GM23338 (cell line): ENCODE results near the gene DCLK1. TPM values are rescaled to one million over a fixed set of nuclear protein-coding genes. Genes with fewer than 3 reads are reported as not detected.
A peak's percentile ranks its signal among the peaks of the same experiment; 100 is the strongest.

Experiments used
- ATAC-seq: fragments of 200-7000 bp; cut with Tn5 transposase; 3 replicates; pipeline ENCODE4 v1.9.1; 2020
- DNase-seq: peaks from one replicate; pipeline ENCODE4 v3.0.0-alpha.2; 2015; ENCODE audit warnings: low spot score
- H2AFZ ChIP-seq: fragments of 200-600 bp; sonication (generic); 2 replicates; pipeline ENCODE4 v1.8.0; 2016; ENCODE audit warnings: antibody characterized with exemption, mild to moderate bottlenecking, moderate library complexity
- H3F3A ChIP-seq: fragments of 200-600 bp; sonication (generic); replicated peaks from 2 replicates; pipeline ENCODE4 v1.8.0; 2017; ENCODE audit warnings: antibody characterized with exemption, mixed run types, low read depth
- H3K27ac ChIP-seq: fragments of 200-600 bp; sonication (generic); 2 replicates; pipeline ENCODE4 v1.6.1; 2016; ENCODE audit warnings: low read depth
- H3K27me3 ChIP-seq: fragments of 200-600 bp; sonication (generic); 2 replicates; pipeline ENCODE4 v1.8.0; 2016; ENCODE audit warnings: mild to moderate bottlenecking, mixed run types, moderate library complexity; ENCODE audit not compliant: insufficient read depth
- H3K36me3 ChIP-seq: fragments of 200-600 bp; sonication (generic); 2 replicates; pipeline ENCODE4 v1.8.0; 2016; ENCODE audit warnings: mild to moderate bottlenecking; ENCODE audit not compliant: insufficient read depth
- H3K4me1 ChIP-seq: fragments of 200-600 bp; sonication (generic); 2 replicates; pipeline ENCODE4 v1.8.0; 2016; ENCODE audit warnings: mild to moderate bottlenecking, moderate library complexity; ENCODE audit not compliant: insufficient read depth
- H3K4me2 ChIP-seq: fragments of 200-600 bp; sonication (generic); 2 replicates; pipeline ENCODE4 v1.7.1; 2017; ENCODE audit warnings: mixed run types
- H3K4me3 ChIP-seq: fragments of 200-600 bp; sonication (generic); 2 replicates; pipeline ENCODE4 v1.6.1; 2016; ENCODE audit warnings: mixed run types
- H3K79me2 ChIP-seq: fragments of 200-600 bp; sonication (generic); replicated peaks from 2 replicates; pipeline ENCODE4 v1.8.0; 2017; ENCODE audit warnings: mild to moderate bottlenecking; ENCODE audit not compliant: insufficient read depth
- H3K9me2 ChIP-seq: fragments of 200-600 bp; sonication (generic); 2 replicates; pipeline ENCODE4 v1.8.0; 2017; ENCODE audit not compliant: insufficient read depth
- H4K20me1 ChIP-seq: fragments of 200-600 bp; sonication (generic); replicated peaks from 2 replicates; pipeline ENCODE4 v1.8.0; 2017; ENCODE audit warnings: mild to moderate bottlenecking; ENCODE audit not compliant: insufficient read depth
- H3K27ac Mint-ChIP-seq: 2 replicates; pipeline ENCODE4 v1.8.0; 2020; ENCODE audit warnings: inconsistent platforms, mild to moderate bottlenecking, moderate library complexity, mixed read lengths
- H3K27me3 Mint-ChIP-seq: 3 replicates; pipeline ENCODE4 v1.8.0; 2022; ENCODE audit warnings: low read depth, mild to moderate bottlenecking, moderate library complexity, mixed read lengths, inconsistent platforms; ENCODE audit not compliant: insufficient read depth, poor library complexity
- H3K36me3 Mint-ChIP-seq: 3 replicates; pipeline ENCODE4 v1.8.0; 2021; ENCODE audit warnings: low read depth, mild to moderate bottlenecking, inconsistent platforms, moderate library complexity, mixed read lengths
- H3K4me1 Mint-ChIP-seq: 3 replicates; pipeline ENCODE4 v1.8.0; 2020; ENCODE audit warnings: mild to moderate bottlenecking, inconsistent platforms, mixed read lengths
- H3K4me3 Mint-ChIP-seq: 3 replicates; pipeline ENCODE4 v1.8.0; 2021; ENCODE audit warnings: moderate library complexity, mild to moderate bottlenecking, inconsistent platforms, mixed read lengths
- H3K9me3 Mint-ChIP-seq: 3 replicates; pipeline ENCODE4 v1.8.0; 2020; ENCODE audit warnings: moderate library complexity, mild to moderate bottlenecking, inconsistent platforms, mixed read lengths
- CREB1 ChIP-seq: fragments of 250-450 bp; sonication (Bioruptor Pico); IDR thresholded peaks from 2 replicates; pipeline ENCODE4 v1.5.0; 2020; ENCODE audit warnings: low read depth, mild to moderate bottlenecking, moderate library complexity
- EZH2 ChIP-seq: fragments of 200-600 bp; sonication (generic); IDR thresholded peaks from one replicate; pipeline ENCODE4 v1.8.0; 2017; ENCODE audit warnings: antibody characterized with exemption, mild to moderate bottlenecking, low read depth; ENCODE audit not compliant: unreplicated experiment
- EZH2phosphoT487 ChIP-seq: fragments of 200-600 bp; sonication (generic); IDR thresholded peaks from one replicate; pipeline ENCODE4 v1.8.1; 2018; ENCODE audit warnings: antibody characterized with exemption; ENCODE audit not compliant: unreplicated experiment
- JUNB ChIP-seq: IDR thresholded peaks from one replicate; pipeline ENCODE4 v1.6.1; 2016; ENCODE audit warnings: antibody characterized with exemption; ENCODE audit not compliant: unreplicated experiment
- NANOG ChIP-seq: IDR thresholded peaks from 2 replicates; pipeline ENCODE4 v1.6.1; 2016; ENCODE audit warnings: antibody characterized with exemption, borderline replicate concordance
- POLR2AphosphoS5 ChIP-seq: IDR thresholded peaks from 2 replicates; pipeline ENCODE4 v1.6.1; 2016; ENCODE audit warnings: antibody characterized with exemption, low read depth
- STAT1 ChIP-seq: IDR thresholded peaks from one replicate; pipeline ENCODE4 v1.6.1; 2016; ENCODE audit warnings: antibody characterized with exemption; ENCODE audit not compliant: unreplicated experiment
- ZNF114 ChIP-seq: fragments of 250-450 bp; sonication (Bioruptor Pico); IDR thresholded peaks from 2 replicates; pipeline ENCODE4 v1.5.0; 2020; ENCODE audit warnings: mild to moderate bottlenecking, moderate library complexity
- ZNF331 ChIP-seq: fragments of 250-450 bp; sonication (Bioruptor Pico); IDR thresholded peaks from 2 replicates; pipeline ENCODE4 v1.5.0; 2020; ENCODE audit warnings: low read depth, mild to moderate bottlenecking, moderate library complexity
- polyA plus RNA-seq: library from polyadenylated mRNA; unstranded; fragments of >200 nt; fragmentation: Nextera tagmentation; extraction: Ambion mirVana; gene quantifications from 2 replicates; pipeline ENCODE4 v1.2.1, GENCODE V29; 2016
- total RNA-seq: library from RNA; depleted of rRNA; stranded (reverse); fragments of >200 nt; shearing (Covaris generic); gene quantifications from 2 replicates; pipeline ENCODE4 v1.2.3, GENCODE V29; 2014
- TF ChIP-seq, protein P1 (sequence below), 2 experiments: fragments of 200-600 bp in 1 of 2; sonication (generic) in 1 of 2; conservative IDR thresholded peaks; 2 replicates each; pipeline versions ENCODE4 v1.5.1 to v1.6.1; 2016 to 2017; ENCODE audit warnings: antibody characterized with exemption in 2 of 2, low read depth in 2 of 2, mild to moderate bottlenecking in 2 of 2, moderate library complexity in 1 of 2
- TF ChIP-seq, protein P2 (sequence below): IDR thresholded peaks from 2 replicates; pipeline ENCODE4 v1.6.1; 2016; ENCODE audit warnings: antibody characterized with exemption
- TF ChIP-seq, protein P3 (sequence below): fragments of 250-450 bp; sonication (Bioruptor Pico); IDR thresholded peaks from 2 replicates; pipeline ENCODE4 v1.5.0; 2020; ENCODE audit warnings: mild to moderate bottlenecking, moderate library complexity
- TF ChIP-seq, protein P4 (sequence below): IDR thresholded peaks from one replicate; pipeline ENCODE4 v1.6.1; 2018; ENCODE audit warnings: antibody characterized with exemption; ENCODE audit not compliant: unreplicated experiment

Gene DCLK1
- total and polyA plus RNA-seq, 2 experiments from 2014 or later: 13.1 to 57.7 TPM

- Mint-ChIP-seq H3K4me3 (no peak overlapping the region), H3K27ac (peak overlapping the region; percentile 27; the same call in 1 of the 2 replicates), H3K27me3 (peaks cover 3% of the 10 kb centered on the region), H3K36me3 (no peaks in the 10 kb centered on the region), H3K4me1 (no peaks in the 10 kb centered on the region), H3K9me3 (no peaks in the 10 kb centered on the region)
- H3K79me2 ChIP-seq: no peaks in the 10 kb centered on the region
- H2AFZ ChIP-seq: peak overlapping the region; percentile 43
- no peaks in the 10 kb centered on the region for H3K36me3 ChIP-seq
- H3K27ac ChIP-seq: no peak overlapping the region
- ATAC-seq (no peak), DNase-seq (no peak)
- TF ChIP-seq POLR2AphosphoS5: no peak
- no peak for TF ChIP-seq JUNB
- TF ChIP-seq, protein P1, sequence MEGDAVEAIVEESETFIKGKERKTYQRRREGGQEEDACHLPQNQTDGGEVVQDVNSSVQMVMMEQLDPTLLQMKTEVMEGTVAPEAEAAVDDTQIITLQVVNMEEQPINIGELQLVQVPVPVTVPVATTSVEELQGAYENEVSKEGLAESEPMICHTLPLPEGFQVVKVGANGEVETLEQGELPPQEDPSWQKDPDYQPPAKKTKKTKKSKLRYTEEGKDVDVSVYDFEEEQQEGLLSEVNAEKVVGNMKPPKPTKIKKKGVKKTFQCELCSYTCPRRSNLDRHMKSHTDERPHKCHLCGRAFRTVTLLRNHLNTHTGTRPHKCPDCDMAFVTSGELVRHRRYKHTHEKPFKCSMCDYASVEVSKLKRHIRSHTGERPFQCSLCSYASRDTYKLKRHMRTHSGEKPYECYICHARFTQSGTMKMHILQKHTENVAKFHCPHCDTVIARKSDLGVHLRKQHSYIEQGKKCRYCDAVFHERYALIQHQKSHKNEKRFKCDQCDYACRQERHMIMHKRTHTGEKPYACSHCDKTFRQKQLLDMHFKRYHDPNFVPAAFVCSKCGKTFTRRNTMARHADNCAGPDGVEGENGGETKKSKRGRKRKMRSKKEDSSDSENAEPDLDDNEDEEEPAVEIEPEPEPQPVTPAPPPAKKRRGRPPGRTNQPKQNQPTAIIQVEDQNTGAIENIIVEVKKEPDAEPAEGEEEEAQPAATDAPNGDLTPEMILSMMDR (conservative IDR thresholded peaks at IDR 0.05; ENCODE audit: low read depth in 2 of 2): no peak
- no peak for TF ChIP-seq STAT1
- TF ChIP-seq EZH2: no peak
- no peak for TF ChIP-seq CREB1 (CRISPR knock-in tag)
- TF ChIP-seq EZH2phosphoT487: no peak
- TF ChIP-seq NANOG: no peak
- TF ChIP-seq, protein P2, sequence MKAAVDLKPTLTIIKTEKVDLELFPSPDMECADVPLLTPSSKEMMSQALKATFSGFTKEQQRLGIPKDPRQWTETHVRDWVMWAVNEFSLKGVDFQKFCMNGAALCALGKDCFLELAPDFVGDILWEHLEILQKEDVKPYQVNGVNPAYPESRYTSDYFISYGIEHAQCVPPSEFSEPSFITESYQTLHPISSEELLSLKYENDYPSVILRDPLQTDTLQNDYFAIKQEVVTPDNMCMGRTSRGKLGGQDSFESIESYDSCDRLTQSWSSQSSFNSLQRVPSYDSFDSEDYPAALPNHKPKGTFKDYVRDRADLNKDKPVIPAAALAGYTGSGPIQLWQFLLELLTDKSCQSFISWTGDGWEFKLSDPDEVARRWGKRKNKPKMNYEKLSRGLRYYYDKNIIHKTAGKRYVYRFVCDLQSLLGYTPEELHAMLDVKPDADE: no peak
- no peak for TF ChIP-seq ZNF331 (CRISPR knock-in tag)
- TF ChIP-seq, protein P3, sequence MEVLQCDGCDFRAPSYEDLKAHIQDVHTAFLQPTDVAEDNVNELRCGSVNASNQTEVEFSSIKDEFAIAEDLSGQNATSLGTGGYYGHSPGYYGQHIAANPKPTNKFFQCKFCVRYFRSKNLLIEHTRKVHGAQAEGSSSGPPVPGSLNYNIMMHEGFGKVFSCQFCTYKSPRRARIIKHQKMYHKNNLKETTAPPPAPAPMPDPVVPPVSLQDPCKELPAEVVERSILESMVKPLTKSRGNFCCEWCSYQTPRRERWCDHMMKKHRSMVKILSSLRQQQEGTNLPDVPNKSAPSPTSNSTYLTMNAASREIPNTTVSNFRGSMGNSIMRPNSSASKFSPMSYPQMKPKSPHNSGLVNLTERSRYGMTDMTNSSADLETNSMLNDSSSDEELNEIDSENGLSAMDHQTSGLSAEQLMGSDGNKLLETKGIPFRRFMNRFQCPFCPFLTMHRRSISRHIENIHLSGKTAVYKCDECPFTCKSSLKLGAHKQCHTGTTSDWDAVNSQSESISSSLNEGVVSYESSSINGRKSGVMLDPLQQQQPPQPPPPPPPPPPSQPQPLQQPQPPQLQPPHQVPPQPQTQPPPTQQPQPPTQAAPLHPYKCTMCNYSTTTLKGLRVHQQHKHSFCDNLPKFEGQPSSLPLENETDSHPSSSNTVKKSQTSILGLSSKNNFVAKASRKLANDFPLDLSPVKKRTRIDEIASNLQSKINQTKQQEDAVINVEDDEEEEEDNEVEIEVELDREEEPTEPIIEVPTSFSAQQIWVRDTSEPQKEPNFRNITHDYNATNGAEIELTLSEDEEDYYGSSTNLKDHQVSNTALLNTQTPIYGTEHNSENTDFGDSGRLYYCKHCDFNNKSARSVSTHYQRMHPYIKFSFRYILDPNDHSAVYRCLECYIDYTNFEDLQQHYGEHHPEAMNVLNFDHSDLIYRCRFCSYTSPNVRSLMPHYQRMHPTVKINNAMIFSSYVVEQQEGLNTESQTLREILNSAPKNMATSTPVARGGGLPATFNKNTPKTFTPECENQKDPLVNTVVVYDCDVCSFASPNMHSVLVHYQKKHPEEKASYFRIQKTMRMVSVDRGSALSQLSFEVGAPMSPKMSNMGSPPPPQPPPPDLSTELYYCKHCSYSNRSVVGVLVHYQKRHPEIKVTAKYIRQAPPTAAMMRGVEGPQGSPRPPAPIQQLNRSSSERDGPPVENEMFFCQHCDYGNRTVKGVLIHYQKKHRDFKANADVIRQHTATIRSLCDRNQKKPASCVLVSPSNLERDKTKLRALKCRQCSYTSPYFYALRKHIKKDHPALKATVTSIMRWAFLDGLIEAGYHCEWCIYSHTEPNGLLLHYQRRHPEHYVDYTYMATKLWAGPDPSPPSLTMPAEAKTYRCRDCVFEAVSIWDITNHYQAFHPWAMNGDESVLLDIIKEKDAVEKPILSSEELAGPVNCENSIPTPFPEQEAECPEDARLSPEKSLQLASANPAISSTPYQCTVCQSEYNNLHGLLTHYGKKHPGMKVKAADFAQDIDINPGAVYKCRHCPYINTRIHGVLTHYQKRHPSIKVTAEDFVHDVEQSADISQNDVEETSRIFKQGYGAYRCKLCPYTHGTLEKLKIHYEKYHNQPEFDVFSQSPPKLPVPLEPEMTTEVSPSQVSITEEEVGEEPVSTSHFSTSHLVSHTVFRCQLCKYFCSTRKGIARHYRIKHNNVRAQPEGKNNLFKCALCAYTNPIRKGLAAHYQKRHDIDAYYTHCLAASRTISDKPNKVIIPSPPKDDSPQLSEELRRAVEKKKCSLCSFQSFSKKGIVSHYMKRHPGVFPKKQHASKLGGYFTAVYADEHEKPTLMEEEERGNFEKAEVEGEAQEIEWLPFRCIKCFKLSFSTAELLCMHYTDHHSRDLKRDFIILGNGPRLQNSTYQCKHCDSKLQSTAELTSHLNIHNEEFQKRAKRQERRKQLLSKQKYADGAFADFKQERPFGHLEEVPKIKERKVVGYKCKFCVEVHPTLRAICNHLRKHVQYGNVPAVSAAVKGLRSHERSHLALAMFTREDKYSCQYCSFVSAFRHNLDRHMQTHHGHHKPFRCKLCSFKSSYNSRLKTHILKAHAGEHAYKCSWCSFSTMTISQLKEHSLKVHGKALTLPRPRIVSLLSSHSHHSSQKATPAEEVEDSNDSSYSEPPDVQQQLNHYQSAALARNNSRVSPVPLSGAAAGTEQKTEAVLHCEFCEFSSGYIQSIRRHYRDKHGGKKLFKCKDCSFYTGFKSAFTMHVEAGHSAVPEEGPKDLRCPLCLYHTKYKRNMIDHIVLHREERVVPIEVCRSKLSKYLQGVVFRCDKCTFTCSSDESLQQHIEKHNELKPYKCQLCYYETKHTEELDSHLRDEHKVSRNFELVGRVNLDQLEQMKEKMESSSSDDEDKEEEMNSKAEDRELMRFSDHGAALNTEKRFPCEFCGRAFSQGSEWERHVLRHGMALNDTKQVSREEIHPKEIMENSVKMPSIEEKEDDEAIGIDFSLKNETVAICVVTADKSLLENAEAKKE (CRISPR knock-in tag): no peak
- no peak for TF ChIP-seq ZNF114 (CRISPR knock-in tag)
- TF ChIP-seq, protein P4, sequence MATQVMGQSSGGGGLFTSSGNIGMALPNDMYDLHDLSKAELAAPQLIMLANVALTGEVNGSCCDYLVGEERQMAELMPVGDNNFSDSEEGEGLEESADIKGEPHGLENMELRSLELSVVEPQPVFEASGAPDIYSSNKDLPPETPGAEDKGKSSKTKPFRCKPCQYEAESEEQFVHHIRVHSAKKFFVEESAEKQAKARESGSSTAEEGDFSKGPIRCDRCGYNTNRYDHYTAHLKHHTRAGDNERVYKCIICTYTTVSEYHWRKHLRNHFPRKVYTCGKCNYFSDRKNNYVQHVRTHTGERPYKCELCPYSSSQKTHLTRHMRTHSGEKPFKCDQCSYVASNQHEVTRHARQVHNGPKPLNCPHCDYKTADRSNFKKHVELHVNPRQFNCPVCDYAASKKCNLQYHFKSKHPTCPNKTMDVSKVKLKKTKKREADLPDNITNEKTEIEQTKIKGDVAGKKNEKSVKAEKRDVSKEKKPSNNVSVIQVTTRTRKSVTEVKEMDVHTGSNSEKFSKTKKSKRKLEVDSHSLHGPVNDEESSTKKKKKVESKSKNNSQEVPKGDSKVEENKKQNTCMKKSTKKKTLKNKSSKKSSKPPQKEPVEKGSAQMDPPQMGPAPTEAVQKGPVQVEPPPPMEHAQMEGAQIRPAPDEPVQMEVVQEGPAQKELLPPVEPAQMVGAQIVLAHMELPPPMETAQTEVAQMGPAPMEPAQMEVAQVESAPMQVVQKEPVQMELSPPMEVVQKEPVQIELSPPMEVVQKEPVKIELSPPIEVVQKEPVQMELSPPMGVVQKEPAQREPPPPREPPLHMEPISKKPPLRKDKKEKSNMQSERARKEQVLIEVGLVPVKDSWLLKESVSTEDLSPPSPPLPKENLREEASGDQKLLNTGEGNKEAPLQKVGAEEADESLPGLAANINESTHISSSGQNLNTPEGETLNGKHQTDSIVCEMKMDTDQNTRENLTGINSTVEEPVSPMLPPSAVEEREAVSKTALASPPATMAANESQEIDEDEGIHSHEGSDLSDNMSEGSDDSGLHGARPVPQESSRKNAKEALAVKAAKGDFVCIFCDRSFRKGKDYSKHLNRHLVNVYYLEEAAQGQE: no peak
- H3K4me1 ChIP-seq: no peaks in the 10 kb centered on the region
- no peak overlapping the region for H3K4me2 ChIP-seq
- H4K20me1 ChIP-seq: no peaks in the 10 kb centered on the region
- no peaks in the 10 kb centered on the region for H3K9me2 ChIP-seq
- no peaks in the 10 kb centered on the region for H3K27me3 ChIP-seq
- no peak overlapping the region for H3K4me3 ChIP-seq
- H3F3A ChIP-seq: no peaks in the 10 kb centered on the region
Measured at GRCh38 chr13:35729926-35730627, 401.1 kb downstream of the DCLK1 start.
